GM19193 (cell line): ENCODE measurements around the gene MEGF11.

Experiments used
- POLR2A ChIP-seq: IDR thresholded peaks from 4 replicates; pipeline ENCODE4 v1.6.1; 2011; ENCODE audit not compliant: insufficient read depth, insufficient read length; ENCODE audit errors: extremely low read depth

The MEGF11 gene

GRCh38 chr15:66032006-66032405, 221.5 kb downstream of the MEGF11 start:
- TF ChIP-seq POLR2A: no peak

- TF ChIP-seq POLR2A: no peak
Observed at GRCh38 chr15:66030650-66031049, 222.9 kb downstream of the MEGF11 start.

GRCh38 chr15:66029650-66030049, 223.9 kb downstream of the MEGF11 start:
- no peak for TF ChIP-seq POLR2A

GRCh38 chr15:66027268-66027805, 226.2 kb downstream of the MEGF11 start:
- TF ChIP-seq POLR2A: no peak

GRCh38 chr15:66025972-66026371, 227.6 kb downstream of the MEGF11 start:
- TF ChIP-seq POLR2A: no peak

GRCh38 chr15:66025015-66025452, 228.5 kb downstream of the MEGF11 start:
- TF ChIP-seq POLR2A: no peak

GRCh38 chr15:66024116-66024515, 229.4 kb downstream of the MEGF11 start:
- TF ChIP-seq POLR2A: no peak

- TF ChIP-seq POLR2A: no peak
Observed at GRCh38 chr15:66023311-66023972, 230.1 kb downstream of the MEGF11 start.

GRCh38 chr15:66022163-66022525, 231.4 kb downstream of the MEGF11 start:
- TF ChIP-seq POLR2A: no peak

GRCh38 chr15:66021496-66022162, 231.9 kb downstream of the MEGF11 start:
- TF ChIP-seq POLR2A: no peak

GRCh38 chr15:66019826-66020398, 233.6 kb downstream of the MEGF11 start:
- no peak for TF ChIP-seq POLR2A

GRCh38 chr15:66019368-66019767, 234.2 kb downstream of the MEGF11 start:
- TF ChIP-seq POLR2A: no peak

- no peak for TF ChIP-seq POLR2A
Observed at GRCh38 chr15:66018488-66018797, 235.1 kb downstream of the MEGF11 start.

GRCh38 chr15:66017792-66018487, 235.6 kb downstream of the MEGF11 start:
- no peak for TF ChIP-seq POLR2A

GRCh38 chr15:66017000-66017399, 236.6 kb downstream of the MEGF11 start:
- no peak for TF ChIP-seq POLR2A
